Smooth muscle cell of bladder (primary cell): ENCODE measurements around the gene PNMA8B. TPM values are rescaled to one million over a fixed set of nuclear protein-coding genes. Genes with fewer than 3 reads are reported as not detected.

Experiments
- total RNA-seq: library from RNA; depleted of rRNA; stranded (reverse); fragments of >200 nt; gene quantifications from 2 replicates; pipeline ENCODE4 v1.2.3, GENCODE V29; 2014

The PNMA8B gene, protein sequence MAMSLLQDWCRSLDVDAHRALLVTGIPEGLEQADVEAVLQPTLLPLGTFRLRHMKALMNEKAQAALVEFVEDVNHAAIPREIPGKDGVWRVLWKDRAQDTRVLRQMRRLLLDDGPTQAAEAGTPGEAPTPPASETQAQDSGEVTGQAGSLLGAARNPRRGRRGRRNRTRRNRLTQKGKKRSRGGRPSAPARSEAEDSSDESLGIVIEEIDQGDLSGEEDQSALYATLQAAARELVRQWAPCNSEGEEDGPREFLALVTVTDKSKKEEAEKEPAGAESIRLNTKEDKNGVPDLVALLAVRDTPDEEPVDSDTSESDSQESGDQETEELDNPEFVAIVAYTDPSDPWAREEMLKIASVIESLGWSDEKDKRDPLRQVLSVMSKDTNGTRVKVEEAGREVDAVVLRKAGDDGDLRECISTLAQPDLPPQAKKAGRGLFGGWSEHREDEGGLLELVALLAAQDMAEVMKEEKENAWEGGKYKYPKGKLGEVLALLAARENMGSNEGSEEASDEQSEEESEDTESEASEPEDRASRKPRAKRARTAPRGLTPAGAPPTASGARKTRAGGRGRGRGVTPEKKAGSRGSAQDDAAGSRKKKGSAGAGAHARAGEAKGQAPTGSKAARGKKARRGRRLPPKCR
- 1.4 and 2.2 TPM in 2 replicates for total RNA-seq

DNA sequence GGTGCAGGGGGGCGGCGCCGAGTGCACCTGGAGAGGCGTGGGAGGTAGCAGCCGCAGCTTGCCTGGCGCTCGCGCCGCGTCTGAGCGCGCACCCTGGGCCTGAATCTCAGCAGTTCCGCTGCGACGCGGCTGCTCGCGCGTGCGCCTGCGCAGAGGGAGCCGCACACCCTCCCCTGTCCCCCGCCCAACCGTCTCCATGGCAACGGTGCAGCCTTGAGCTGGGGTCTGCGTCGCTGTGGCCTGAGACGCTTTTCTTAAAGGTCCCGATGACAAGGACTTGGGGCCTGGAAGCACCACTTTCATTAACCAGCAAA is at the start of gene PNMA8B:
TSS of gene PNMA8B (minus strand) at position 82 of the 314 bp plus-strand sequence. CDS start 402 bp downstream, outside the sequence.

DNA sequence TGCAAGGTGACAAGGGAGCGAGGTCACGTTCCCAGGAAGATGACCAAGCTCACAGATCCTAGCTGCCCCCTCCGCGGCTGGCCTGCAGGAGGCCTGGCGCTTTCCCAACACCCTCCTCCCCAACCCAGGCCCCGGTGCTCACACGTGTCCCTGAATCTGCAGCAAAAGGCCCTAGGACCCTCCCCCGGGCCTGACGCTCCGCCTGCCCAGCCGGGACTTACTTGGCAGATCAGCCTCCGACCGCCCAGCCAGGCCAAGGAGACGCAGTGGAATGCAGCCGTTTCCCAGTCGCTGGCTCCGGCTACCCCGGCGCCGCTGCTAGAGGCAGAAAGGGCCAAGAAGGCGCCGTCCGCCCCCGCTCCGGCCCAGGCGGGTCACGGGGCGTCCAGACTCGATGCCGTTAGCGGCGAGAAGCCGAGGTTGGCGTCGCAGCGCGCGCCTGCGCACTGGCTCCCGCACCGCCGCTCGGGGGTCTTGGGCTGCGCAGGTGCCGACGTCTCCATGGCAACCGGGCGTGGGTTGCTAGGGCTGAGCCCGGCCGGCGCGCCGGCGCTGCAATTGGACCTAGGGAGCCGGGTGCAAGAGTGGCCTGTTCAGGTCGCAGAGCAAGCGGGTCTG is 24.4 kb downstream of the PNMA8B start, which contains the start of gene PNMA8A:
TSS of gene PNMA8A (minus strand) at position 448 of the 618 bp plus-strand sequence. CDS start 528 bp downstream, outside the sequence.

Other genes with a start within 250 kb of the PNMA8B start
- 0.14 and 0.28 TPM in 2 replicates for gene HIF3A, start 198.8 kb downstream of the PNMA8B start, total RNA-seq
- 46.5 and 51.3 TPM in 2 replicates for gene PPP5C, start 148.8 kb downstream of the PNMA8B start, total RNA-seq
- gene CCDC8, start 82.3 kb downstream of the PNMA8B start, total RNA-seq: 22.0 and 34.7 TPM in 2 replicates
- 0.09 and 0.14 TPM in 2 replicates for gene PNMA8C, start 66.9 kb downstream of the PNMA8B start, total RNA-seq
- 1.4 and 2.1 TPM in 2 replicates for gene PNMA8A, start 24.3 kb downstream of the PNMA8B start, total RNA-seq
- gene CALM3, start 105.5 kb upstream of the PNMA8B start, total RNA-seq: 115 and 134 TPM in 2 replicates
- 2.3 and 3.0 TPM in 2 replicates for gene PTGIR, start 129.2 kb upstream of the PNMA8B start, total RNA-seq
- gene GNG8, start 140.3 kb upstream of the PNMA8B start, total RNA-seq: not detected in 2 replicates
- gene DACT3, start 165.3 kb upstream of the PNMA8B start, total RNA-seq: 2.4 and 4.0 TPM in 2 replicates
- gene PRKD2, start 221.2 kb upstream of the PNMA8B start, total RNA-seq: 10.3 and 12.4 TPM in 2 replicates